Omental fat pad (tissue), 4 donors: ENCODE results near the gene PDHB. TPM values are rescaled to one million over a fixed set of nuclear protein-coding genes. Genes with fewer than 3 reads are reported as not detected.
A peak's percentile ranks its signal among the peaks of the same experiment; 100 is the strongest.

Source experiments
- ATAC-seq: fragments of 150-250 bp; one replicate; pipeline ENCODE4 v1.9.1; 2016; ENCODE audit warnings: mild to moderate bottlenecking, moderate library complexity; ENCODE audit not compliant: low FRiP score
- DNase-seq: peaks from one replicate; pipeline ENCODE4 v3.0.0-alpha.2; 2019; ENCODE audit warnings: low spot score
- CTCF ChIP-seq, 3 donors: fragments of 450-650 bp; IDR thresholded peaks; one replicate each; pipeline ENCODE4 v1.5.1; 2016 to 2017; ENCODE audit warnings: antibody characterized with exemption in 3 of 3, mild to moderate bottlenecking in 3 of 3, moderate library complexity in 2 of 3
- total RNA-seq, 4 donors: library from RNA; depleted of rRNA; stranded (reverse); fragments of >200 nt; gene quantifications; one replicate each; pipeline ENCODE4 v1.1.0, GENCODE V29; 2016

PDHB gene
- total RNA-seq, 4 donors from 2014 or later, result 59.6 to 87.6 (median 74.0) TPM

DNA sequence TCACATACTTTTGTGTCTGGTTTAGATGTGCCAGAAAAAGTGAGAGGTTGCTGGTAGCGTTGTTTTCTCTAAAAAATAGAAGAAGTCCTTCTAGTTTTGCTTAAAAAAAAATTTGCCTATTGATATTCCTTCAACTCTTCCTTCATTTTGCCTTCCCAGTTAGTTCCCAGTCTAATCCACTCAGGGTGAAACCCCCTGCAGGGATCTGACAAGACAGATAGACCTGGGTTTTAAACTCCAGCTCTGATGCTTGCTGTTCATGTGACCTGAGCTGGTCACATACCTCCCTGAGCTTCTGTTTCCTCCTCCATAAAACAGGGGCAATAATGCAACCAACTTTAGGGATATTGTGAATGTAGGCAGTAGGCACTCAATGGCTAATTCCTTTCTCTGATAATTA is 39.6 kb upstream of the PDHB start:
- DNase-seq, result no peak
- no peak for TF ChIP-seq CTCF (IDR thresholded peaks at IDR 0.05)
- ATAC-seq, result no peak

GRCh38 chr3:58471025-58471887 is 37.6 kb upstream of the PDHB start:
- peak; percentile 96 for ATAC-seq
- no peak for DNase-seq
- no peak for TF ChIP-seq CTCF (IDR thresholded peaks at IDR 0.05)

- DNase-seq, result no peak
- TF ChIP-seq CTCF (IDR thresholded peaks at IDR 0.05), result no peak
- ATAC-seq, result no peak
Measured at GRCh38 chr3:58470363-58471024, 36.9 kb upstream of the PDHB start.

DNA sequence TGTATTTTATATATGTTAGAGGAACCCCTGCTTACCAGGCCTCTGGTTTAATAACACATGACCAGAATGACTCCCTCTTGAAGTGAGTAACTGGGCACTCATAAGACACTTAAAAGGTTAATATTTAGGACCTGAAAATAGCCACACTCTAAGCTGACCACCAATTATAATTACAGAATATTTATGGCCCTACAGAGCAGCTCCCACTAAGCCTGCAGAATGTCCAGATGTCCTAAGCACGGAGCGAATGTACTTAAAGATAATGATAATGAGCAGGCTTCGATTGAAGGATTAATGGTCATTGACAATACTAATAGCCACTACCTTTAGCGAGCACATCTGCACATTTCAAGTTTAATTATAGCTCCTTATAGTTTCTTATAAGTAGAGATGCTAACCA is 35.5 kb upstream of the PDHB start:
- TF ChIP-seq CTCF (IDR thresholded peaks at IDR 0.05), result no peak
- DNase-seq (no peak), ATAC-seq (no peak)

DNA sequence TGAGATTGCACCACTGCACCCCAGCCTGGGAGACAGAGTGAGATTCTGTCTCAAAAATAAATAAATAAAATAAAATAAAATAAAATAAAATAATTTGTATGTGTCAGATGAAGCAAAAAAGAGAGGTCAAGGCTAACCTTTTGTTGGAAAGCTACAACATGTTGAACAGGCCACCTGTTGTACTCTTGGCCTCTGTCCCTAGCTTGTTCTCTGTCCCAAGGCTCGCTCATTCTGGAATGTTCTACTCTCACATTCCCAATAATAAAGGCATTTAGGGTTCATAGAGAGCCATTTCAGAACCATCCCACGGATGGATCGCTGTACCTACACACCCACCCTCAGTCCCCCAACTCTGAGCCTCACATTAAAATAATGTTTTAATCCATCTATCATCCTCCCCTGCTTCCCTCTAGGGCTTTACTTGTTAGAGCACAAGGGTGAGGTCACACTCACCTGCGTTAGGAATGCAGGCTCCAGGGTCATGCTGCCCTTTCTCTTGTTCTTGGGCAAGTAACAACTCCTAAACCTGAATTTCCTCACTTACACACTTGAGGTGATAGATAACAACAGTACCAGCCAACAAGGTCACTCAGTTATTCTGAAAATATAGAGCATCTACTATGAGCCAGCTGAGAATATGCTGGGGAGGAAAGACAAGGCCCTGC is 33.4 kb upstream of the PDHB start:
- no peak for ATAC-seq
- TF ChIP-seq CTCF (IDR thresholded peaks at IDR 0.05), result no peak
- DNase-seq, result no peak

- no peak for TF ChIP-seq CTCF (IDR thresholded peaks at IDR 0.05)
- DNase-seq (no peak), ATAC-seq (no peak)
Measured at GRCh38 chr3:58464866-58465265, 31.2 kb upstream of the PDHB start.
